ENCODE results near the gene DPH7.
A peak's percentile ranks its signal among the peaks of the same experiment; 100 is the strongest.
"Not testable (repeated sequence)": the region's sequence is repeated elsewhere in the genome, so short reads cannot be mapped to it uniquely, and the experiment has no call there.

Gene DPH7

DNA sequence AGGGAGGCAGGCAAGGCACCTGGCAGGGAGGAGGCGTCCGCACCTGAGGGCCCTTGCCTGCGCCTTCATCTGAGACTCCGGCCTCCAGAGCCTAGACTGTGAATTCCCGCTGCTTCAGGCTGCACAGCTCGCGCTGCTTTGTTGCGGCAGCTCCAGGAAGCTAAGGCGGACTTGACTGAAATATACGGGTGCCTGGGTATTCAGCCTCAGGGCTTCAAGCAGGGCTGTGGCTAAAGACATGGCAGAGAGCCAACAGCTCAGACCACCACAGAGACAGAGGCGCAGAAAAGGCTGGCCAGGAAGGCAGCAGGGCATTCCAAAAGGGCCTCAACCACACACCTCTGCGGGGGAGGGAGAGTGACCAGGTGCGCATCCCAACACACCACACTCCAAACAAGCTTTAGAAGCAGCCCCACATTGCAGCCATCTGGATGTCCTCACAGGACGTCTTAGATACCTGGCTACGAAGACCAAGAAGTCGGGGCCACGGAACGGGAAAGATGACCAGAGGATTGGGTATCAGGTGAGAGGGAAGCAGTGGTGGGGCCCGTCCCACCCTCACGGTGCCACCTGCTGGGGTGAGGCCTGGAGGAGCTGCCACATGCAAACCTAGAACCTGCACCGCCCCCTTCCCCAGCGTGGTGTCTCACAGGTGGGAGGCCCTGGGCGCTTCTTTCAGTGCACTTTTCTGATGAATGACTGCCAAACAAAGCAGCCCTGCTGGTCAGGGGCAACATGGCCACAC lies 1.7 kb upstream of the DPH7 start:
- DNase-seq, result no peak

DNA sequence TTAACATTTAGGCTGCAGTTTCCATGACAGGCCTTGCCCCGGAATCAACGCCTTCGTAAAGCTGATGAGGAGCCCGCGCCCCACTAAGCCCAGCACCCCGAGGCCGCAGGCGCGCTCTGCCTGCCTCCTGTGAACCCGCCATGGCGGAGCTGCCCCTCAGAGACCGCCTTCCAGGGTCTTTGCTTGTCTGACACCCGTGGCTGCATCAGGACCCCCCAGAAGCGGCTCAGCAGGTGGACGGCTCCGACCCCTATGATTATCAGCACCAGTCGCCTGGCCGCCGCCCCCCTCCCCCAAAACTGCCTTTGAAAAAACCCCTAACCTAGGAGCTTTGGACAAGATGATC lies 507 bp upstream of the DPH7 start:
- DNase-seq, result no peak

DNA sequence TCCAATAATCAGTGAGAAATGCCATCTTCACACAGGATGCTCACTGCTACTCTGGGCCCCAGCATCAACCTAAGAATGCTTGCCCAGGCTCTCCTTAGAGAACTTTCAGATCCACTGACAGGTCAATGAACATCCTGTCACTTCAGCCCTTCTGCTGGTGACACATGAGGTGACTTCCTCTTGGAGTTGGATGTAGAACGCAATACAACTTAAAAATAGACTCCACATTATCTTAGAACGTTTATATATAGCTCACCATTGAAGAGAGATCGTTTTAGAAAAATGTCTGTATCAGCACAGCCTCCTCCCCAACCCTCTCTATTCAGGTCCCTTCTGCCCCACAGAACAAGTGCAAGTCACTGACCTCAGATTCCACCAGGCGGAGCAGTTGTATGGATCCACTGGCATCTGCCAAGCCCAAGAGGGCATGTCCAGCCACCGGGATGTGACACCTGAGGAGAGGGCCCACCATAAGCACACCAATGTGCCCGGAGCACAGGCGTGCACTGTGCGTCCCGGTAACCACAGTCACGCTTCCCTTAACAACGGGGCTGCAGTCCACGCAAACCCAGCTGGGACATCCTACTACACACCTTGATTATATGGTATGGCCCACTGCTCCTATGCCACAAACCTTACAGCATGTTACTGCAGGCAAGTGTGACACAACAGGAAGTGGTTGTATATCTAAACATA lies 2.9 kb downstream of the DPH7 start:
- DNase-seq, result no peak

DNA sequence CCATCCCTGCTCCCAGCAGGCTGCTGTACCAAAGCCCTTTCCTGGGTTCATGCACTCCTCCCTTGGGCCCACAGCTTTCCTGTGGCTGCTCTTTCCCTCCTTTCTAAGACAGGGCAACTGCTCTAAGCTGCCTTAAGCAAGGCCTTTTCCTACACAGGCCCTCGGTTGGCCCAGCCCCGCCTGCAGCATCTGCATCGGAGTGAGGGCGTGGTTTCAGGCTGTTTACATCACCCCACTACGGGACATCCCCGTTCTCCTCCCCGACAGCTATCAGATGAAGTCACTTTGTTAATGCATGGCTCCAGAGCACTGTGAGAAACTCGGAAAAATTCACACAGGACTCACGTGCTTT lies 3.4 kb downstream of the DPH7 start:
- peak in 1 of 2 donors; percentile 37 for DNase-seq

DNA sequence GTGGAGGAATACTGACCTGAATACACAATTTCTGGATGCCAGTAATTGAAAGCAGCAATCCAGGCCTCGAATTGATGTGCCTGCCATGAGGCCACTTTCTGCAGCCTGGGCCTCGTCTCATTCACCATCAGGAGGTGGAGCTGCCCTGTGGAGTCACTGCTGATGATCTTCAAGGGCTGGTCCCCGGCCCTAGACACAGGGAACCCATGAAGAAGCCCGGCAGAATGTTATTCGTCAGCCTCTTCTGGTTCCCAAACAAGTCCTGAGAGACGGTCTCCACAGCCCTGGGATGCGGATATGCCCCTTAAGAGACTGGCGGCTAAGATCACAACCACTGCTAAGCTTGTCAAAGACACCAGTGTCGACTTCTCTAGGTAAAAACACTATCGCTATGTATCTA lies 4.5 kb downstream of the DPH7 start:
- no peak for DNase-seq

DNA sequence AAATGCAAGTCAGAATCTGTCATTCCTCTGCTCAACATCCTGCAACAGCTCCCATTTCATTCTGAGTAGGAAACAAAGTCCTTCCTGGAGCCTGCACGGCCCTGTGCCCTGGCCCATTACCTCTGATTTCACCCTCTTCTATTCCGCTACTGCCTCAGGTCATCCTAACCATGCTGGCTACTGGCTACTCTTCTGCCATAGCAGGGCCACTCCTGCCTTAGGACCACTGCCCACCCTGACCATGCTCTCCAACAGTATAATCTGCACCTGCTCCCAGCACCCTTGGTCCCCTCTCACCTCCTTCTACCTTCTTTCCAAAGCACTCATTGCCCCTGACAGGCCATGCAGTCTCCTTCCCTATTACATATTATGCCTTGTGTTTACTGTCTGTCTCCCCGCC lies 8.2 kb downstream of the DPH7 start:
- no peak for DNase-seq

DNA sequence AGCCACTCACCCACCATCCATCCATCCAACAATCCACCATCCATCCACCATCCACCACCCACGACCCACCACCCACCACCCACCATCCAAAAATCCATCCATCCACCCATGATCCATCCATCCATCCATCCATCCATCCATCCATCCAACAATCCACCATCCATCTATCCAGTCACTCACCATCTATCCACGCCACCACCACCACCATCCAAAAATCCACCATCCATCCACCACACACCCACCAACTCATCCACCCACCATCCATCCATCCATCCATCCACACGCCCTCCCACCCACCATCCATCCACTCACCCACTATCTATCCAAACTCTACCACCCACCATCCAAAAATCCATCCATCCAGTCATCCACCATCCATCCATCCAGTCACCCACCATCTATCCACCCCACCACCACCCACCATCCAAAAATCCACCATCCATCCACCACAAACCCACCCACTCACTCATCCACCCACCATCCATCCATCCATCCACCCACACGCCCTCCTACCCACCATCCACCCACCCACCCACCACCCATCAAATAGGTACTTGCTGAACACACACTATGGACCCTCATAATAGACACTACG lies 9.0 kb downstream of the DPH7 start:
- no peak for DNase-seq

DNA sequence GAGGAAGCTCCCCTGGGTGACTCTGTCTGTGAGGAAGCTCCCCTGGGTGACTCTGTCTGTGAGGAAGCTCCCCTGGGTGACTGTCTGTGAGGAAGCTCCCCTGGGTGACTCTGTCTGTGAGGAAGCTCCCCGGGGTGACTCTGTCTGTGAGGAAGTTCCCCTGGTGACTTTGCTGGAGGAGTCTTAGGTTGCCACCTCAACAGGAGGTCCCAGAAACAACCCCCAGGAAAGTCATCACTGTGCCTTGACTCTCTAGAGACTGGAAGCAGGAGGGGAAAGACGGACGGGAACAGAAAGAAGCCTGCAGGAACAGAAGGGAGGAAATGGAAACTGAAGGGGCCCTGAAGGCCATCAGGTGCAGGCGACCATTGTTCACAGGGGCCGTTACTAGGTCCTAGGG lies 10.3 kb downstream of the DPH7 start:
- not testable (repeated sequence) for DNase-seq

DNA sequence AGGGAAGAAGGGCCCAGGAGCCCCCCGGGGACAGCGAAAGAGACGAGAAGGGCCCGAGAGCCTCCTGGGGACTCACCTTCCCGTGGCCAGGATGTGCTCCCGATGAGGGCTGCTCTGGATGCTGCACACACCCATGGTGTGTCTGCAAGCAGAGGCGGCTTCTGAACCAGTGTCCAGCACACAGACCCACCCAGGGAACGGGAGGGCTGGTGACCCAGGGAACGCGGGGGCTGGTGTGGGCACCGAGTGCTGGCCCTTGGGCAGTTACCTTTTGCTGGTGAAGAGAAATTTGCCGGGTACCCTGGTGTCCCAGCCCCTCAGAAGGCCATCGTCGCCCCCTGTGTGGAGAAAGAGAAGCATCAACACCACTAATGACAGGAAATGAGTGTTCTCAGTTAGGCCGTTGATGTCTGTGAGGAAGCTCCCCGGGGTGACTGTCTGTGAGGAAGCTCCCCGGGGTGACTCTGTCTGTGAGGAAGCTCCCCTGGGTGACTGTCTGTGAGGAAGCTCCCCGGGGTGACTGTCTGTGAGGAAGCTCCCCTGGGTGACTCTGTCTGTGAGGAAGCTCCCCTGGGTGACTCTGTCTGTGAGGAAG lies 13.8 kb downstream of the DPH7 start:
- DNase-seq, result no peak

DNA sequence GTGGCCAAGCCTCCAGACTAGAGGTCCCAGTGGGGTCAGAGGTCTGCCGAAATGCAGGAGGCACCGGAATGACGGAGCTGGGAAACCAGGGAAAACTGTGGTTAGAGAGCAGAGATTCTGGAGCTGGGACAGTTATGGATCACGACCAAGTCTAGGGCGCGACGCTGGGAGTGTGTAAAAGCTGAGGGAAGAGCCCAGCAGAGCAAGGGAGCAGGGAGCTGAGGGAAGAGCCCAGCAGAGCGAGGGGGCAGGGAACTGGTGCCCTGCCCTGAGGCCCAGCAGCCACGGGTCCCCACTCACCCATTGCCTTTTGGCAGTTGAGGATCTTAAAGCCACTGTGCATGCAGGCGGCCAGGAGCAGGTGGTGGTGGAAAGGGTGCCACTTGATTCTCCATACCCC lies 14.6 kb downstream of the DPH7 start:
- DNase-seq, result no peak

DNA sequence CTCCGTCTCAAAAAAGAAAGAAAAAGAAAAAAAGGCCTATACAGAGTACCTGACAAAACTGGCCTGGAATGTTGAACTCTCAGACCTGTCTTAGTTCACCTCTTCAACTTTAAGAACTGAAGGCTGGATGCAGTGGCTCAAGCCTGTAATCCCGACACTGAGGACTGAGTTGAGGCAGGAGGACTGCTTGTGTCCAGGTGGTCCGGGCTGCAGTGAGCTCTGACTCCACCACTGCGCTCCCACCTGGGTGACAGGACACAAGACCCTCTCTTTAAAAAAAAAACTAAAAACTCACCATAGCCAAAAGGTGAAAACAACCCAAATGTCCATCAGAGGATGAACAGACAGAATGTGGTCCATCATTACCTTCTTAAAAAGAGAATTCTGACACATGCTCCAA lies 20.6 kb downstream of the DPH7 start:
- DNase-seq, result no peak

DNA sequence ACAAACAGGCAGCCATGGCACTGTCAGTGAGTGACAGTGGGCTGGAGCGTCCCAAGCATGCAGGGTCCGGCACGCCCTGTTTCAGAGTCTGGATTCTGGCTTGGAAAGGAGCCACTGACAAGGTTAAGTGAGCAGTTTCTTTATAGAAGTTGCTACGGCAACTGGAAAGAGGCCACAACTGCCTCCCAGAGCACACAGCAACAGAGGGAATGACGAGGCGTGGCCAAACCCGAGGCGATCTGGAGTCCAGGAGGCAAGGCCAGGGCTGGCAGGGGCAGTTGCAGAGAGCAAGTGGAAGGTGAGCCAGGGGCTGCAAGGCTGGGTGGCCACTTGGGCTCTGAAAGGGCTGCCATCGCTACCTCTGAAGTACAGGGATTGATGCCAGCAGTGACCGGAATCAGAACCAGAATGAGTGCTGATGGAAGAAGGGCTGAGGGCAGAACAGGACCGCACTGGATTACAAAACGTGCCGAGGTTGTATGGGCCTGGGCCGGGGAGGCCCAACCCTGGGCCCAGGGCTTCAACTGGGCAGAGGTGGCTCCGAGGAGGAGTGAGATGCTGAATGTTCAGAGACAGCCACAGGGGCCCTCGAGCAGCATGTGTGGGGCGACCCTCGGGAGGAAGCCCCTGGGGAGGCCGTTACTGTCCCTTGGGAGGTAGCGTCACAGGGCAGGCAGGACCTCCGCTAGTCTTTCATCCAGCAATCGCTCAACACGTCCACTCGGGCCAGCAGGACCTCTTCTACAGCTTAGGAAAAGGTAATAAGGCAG lies 22.5 kb downstream of the DPH7 start:
- no peak for DNase-seq

DNA sequence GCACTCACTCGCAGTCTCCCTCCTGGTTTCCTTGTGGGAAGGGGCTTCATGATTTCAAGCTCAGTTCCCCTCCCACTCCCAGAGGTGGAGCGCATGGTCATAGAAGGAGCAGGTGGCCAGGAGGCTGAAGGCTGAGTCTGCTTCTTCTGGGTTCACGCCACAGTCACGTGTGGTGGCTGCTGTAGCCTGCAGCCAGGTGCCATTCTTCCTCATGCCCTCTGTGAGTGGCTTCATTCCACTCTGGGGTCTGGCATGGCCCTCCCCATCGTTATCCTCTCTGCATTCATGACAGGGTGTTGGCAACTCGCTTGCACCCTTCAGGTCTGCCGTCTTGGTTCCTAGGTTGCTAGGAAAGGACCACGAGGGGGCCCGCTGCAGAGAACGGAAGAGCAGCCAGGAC lies 23.5 kb downstream of the DPH7 start:
- DNase-seq, result no peak

DNA sequence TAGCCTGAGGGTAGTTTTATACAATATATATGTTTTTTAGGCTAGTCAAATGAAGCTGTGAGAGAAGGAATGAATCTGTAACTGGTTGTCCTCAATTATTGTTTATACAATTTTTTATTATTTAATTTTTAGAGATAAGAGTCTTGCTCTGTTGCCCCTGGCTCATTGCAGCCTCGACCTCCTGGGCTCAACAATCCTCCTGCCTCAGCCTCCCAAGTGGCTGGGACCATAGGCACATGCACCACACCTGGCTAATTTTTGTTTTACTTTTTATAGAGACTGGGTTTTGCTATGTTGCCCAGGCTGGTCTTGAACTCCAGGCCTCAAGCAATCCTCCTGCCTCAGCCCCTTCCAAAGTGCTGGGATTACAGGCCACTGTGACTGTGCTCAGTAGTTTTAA lies 24.4 kb downstream of the DPH7 start:
- DNase-seq, result no peak

DNA sequence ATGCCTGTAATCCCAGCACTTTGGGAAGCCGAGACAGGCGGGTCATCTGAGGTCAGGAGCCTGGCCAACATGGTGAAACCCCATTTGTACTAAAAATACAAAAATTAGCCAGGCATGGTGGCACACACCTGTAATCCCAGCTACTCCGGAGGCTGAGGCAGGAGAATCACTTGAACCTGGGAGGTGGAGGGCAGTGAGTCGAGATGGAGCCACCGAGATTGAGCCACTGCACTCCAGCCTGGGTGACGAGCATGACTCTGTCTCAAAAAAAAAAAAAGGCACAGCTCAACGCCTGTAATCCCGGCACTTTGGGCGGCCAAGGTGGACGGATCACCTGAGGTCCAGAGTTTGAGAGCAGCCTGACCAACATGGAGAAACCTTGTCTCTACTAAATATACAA lies 25.1 kb downstream of the DPH7 start:
- DNase-seq, result not testable (repeated sequence)

DNA sequence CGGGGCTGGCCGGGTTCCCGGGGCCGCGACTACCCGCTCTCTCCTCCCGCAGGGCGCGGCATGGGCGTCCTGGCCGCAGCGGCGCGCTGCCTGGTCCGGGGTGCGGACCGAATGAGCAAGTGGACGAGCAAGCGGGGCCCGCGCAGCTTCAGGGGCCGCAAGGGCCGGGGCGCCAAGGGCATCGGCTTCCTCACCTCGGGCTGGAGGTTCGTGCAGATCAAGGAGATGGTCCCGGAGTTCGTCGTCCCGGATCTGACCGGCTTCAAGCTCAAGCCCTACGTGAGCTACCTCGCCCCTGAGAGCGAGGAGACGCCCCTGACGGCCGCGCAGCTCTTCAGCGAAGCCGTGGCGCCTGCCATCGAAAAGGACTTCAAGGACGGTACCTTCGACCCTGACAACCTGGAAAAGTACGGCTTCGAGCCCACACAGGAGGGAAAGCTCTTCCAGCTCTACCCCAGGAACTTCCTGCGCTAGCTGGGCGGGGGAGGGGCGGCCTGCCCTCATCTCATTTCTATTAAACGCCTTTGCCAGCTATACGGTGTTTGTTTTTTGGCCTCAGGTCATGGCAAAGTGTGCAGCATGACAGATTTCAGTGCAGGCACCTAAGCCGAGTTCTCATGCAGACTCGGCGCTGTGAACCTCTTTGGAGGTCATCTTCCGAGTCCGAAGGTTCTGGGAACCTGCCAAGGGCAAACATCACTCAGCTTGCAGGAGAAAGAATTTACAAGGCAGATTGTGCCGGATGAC lies 26.5 kb downstream of the DPH7 start:
- DNase-seq, result no peak

DNA sequence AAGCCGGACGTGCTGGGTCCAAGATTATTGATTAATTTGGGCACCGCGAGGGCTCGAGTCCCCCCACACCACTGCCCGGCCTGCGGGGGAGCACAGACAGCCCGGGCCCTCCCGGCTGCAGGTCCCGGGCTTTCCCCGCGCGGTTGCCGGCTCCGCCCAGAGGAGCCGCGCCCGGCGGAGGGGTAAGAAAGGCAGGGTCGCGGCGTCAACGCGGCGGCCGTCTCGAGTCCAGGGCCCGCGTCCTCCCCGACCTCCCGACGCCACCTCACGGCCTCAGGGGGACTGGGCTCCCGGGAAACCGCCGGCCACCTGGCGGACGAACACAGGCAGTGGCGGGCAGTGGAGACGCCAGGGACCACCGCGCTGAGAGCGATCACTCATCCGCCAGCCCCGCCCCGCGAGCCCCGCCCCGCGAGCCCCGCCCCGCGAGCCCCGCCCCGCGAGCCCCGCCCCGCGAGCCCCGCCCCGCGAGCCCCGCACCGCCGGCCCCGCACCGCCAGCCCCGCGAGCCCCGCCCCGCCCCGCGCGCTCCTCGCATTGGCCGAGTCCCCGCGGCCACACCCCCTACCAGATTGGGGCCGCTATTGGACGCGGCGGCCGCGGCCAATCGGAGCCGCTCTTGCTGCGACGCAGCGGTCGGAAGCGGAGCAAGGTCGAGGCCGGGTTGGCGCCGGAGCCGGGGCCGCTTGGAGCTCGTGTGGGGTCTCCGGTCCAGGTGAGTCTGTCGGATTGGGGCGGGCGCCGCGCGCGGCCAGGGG lies 27.3 kb downstream of the DPH7 start, which contains the start of gene MRPL41:
TSS of gene MRPL41 (plus strand) at position 616 of the 758 bp plus-strand sequence. CDS start 203 bp downstream, outside the sequence.
- DNase-seq, result peak; percentile 84 to 86

DNA sequence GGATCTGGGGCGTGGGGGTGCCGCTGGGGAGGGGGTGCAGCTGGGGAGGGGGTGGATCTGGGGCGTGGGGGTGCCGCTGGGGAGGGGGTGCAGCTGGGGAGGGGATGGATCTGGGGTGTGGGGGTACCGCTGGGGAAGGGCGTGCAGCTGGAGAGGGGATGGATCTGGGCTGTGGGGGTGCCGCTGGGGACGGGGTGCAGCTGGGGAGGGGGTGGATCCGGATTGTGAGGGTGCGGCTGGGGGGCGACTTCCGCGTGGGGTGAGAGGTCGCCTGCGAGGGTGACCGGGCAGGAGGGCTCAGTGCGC lies 27.8 kb downstream of the DPH7 start:
- DNase-seq, result not testable (repeated sequence)

DNA sequence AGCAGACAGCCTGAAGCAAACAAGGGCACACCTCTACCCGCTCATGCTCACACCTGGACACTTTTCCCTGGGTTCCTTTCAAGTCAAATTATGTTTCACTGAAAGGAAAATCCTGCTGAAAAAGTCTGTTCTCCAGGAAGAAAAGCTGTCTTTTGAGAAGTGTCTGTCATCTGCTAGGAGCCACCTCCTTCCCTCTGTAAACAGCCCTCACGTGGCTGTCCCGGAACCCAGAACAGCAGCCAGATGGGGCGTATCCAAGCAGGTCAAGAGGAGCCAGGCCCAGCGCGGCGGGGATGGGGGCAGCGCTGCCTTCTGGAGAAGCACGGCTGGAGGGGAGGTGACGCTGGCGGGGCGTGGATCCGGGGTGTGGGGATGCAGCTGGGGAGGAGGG lies 28.5 kb downstream of the DPH7 start, which contains the start of gene PNPLA7:
TSS of gene PNPLA7 (minus strand) at position 172 of the 391 bp plus-strand sequence. CDS start 205 bp downstream, outside the sequence.
- DNase-seq, result peak; percentile 74 to 77

DNA sequence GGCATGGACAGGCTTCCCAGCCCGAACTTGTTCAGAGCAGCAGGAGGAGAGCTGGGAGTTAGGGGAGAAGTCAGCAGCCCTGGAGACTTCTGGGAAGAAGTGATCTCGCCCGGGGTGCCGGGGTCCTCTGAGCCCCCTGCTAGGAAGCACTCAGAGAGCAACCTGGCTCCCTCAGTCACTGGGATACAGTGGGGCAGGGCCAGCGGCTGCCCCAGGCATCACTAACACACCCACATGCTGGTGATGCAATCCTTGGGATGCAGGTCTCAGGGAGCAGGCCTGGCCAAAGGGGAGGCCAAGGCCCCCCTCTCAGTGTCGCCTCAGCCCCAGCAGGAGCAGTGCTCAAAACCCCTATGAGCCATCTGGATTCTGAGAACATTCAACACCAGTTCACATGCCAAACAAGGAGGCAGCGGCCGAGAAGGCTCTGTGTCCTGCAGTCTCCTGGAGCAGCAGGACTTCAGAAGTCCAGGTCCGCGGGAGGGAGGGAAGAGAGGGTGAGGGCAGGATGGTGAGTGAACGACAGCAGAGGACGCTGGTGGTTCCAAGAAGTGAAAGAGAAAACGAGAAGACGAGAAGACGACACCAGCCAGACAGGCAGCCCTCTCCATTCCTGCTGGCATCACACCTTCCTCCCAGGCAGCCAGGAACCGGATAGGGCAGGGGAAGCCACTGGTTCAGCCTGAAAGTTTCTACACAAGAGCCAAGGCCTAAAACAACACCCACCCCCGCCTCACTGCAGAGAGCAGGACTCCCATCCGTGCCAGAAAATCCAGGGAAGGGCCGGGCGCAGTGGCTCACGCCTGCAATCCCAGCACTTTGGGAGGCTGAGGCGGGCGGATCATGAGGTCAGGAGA lies 30.8 kb downstream of the DPH7 start:
- DNase-seq, result no peak

DNA sequence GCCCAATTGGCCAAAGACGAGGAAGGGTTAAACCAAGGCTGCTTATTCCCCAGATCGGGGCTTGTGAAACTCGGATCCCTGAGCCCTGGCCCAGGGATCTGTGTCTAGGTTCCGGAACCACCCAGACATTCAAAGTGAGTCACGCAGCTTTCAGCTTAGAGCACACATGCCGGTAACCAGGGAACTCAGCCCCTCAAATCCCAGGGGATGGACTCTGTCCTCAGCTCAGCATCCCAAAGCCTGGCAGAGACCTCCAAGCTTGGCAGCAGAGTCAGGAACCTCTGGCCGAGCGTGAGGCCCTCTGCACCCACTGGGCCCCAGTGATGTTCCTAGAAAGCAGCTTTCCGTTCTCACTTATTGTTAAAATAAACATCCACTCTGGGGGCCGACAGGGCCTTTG lies 33.6 kb downstream of the DPH7 start:
- no peak for DNase-seq
